GM12873 (cell line): ENCODE measurements around the gene ACD.
A peak's percentile ranks its signal among the peaks of the same experiment; 100 is the strongest.

ENCODE experiments used
- TF ChIP-seq, protein P1 (sequence below): IDR thresholded peaks from 2 replicates; pipeline ENCODE4 v1.5.1; 2012; ENCODE audit warnings: low read depth, mild to moderate bottlenecking, moderate library complexity, low read length, control low read depth; ENCODE audit not compliant: insufficient read depth; ENCODE audit errors: missing control alignments

The ACD gene

DNA sequence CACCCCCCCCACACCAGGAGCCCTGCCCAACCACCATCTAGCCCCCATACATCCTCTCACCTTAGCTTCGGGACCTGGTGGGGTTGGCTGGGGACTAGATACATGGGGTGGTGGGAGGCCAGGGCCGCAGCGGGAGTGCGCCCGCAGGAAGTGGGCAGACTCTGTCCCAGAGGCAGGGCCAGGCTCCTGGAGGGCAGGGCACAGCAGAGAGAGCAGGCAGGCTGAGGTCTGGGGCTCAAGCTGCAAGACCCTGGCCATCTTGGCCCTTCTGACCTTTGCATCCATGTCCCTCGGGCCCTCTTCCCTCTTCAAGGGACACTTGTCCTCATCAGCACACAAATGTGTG is 3.8 kb upstream of the ACD start:
- TF ChIP-seq, protein P1, sequence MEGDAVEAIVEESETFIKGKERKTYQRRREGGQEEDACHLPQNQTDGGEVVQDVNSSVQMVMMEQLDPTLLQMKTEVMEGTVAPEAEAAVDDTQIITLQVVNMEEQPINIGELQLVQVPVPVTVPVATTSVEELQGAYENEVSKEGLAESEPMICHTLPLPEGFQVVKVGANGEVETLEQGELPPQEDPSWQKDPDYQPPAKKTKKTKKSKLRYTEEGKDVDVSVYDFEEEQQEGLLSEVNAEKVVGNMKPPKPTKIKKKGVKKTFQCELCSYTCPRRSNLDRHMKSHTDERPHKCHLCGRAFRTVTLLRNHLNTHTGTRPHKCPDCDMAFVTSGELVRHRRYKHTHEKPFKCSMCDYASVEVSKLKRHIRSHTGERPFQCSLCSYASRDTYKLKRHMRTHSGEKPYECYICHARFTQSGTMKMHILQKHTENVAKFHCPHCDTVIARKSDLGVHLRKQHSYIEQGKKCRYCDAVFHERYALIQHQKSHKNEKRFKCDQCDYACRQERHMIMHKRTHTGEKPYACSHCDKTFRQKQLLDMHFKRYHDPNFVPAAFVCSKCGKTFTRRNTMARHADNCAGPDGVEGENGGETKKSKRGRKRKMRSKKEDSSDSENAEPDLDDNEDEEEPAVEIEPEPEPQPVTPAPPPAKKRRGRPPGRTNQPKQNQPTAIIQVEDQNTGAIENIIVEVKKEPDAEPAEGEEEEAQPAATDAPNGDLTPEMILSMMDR = no peak

GRCh38 chr16:67663151-67663876 is 3.3 kb upstream of the ACD start:
- TF ChIP-seq, protein P1 = peak; percentile 61

DNA sequence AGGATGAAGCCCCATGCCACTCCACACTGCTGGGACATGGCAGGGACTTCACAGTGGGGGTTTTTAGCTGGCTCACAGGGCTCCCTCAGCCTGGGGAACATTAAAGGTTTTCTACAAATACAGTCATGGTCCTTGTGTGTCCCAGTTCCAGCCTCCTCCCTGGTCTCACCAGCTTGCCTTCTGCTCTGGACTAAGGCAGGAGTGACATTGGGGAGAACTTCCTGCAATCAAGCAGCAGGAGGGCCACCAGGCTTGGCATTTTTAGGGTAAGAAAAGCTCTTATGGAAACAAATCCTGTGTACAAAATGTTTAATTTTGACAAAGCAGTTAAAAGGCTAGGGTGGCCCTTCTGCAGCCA is 2.6 kb upstream of the ACD start:
- TF ChIP-seq, protein P1 = no peak

- TF ChIP-seq, protein P1 = no peak
Observed at GRCh38 chr16:67661886-67662652, 2.0 kb upstream of the ACD start.

DNA sequence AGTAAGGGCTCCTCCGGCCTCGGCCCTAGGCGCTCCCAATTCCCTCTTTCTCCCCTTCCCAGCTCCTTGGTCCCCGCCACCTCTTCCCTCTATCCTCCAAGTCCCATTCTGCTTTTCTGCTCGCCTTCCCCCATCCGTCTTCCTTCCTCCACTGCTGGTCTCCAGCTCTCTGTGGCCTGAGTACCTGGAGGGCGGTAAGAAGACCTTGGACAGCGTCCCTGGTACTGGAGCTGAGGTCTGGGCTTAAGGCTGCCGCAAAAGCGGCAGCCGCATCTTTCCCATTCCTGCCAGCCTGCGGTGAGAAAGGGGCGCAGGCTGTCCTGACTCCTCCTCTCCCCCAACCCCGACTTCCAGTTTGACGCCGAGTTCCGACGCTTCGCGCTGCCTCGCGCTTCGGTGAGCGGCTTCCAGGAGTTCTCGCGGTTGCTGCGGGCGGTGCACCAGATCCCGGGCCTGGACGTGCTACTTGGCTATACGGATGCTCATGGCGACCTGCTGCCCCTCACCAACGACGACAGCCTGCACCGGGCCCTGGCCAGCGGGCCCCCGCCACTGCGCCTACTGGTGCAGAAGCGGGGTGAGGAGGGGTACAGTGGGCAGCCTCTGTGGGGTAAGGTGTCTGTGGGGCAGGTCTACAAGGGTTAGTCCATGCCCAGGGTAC is 1.2 kb upstream of the ACD start:
- TF ChIP-seq, protein P1 = no peak

DNA sequence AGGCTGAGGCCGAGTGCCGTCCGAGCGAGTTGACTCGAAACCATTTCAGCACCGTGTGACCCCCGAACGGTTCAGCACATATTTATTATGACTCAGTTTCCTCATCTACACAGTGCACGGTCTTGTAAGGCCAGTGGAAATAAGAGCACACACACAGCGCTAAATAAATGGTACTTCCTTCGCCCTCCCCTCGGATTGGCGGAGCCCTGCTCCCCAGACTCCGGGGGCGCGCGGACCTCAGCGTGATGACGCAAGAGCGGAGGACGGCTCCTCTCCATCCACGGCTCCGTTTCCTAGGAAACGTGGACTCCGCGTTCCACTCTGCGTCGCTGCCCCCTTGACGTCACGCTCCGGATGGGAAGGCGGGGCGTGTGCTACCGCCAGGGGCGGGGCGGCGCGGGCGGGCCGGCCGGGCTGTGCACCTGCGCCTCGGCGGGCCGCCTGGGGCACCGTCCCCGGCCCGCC is 536 bp upstream of the ACD start, which contains the start of gene PARD6A:
Gene PARD6A, plus strand, starts transcription at position 397 of the 465 bp plus-strand sequence. CDS start 79 bp downstream, outside the sequence.
- TF ChIP-seq, protein P1 = no peak

GRCh38 chr16:67658849-67659674 is 998 bp downstream of the ACD start:
- TF ChIP-seq, protein P1 = no peak
